HCT116 (cell line): ENCODE results near the gene TMTC1. TPM values are rescaled to one million over a fixed set of nuclear protein-coding genes. Genes with fewer than 3 reads are reported as not detected.

Experiments
- ATAC-seq: fragments of 200-7000 bp; cut with Tn5 transposase; 2 replicates; pipeline ENCODE4 v1.9.1; 2020; ENCODE audit warnings: mild to moderate bottlenecking, moderate library complexity
- BruUV-seq: library from RNA; stranded (reverse); fragments of 400-500 nt; replicated peaks from 2 replicates; lab custom pipeline; 2021; lab: Mats Ljungman, UMichigan
- CTCF ChIA-PET: fragments of 300-600 bp; sonication (Branson Sonifier 250); formaldehyde crosslinking; loops from one replicate; lab custom pipeline; 2021; ENCODE audit warnings: antibody characterized with exemption; lab: Charles Lee
- POLR2A ChIA-PET: fragments of 300-600, 350-600 bp; sonication (Branson Sonifier 250); formaldehyde crosslinking; loops from one replicate; lab custom pipeline; 2021; ENCODE audit warnings: antibody characterized with exemption; lab: Charles Lee
- RAD21 ChIA-PET, 2 experiments: fragments of 300-600 bp; sonication (Branson Sonifier 250); formaldehyde crosslinking; loops; one replicate each; lab custom pipeline; 2023; ENCODE audit warnings: low total read pairs in 2 of 2; ENCODE audit not compliant: uncharacterized antibody in 2 of 2, unreplicated experiment in 2 of 2, low non-redundant PET in 1 of 2; lab: Charles Lee
- DNase-seq: peaks from one replicate; pipeline ENCODE4 v3.0.0-alpha.2; 2010; ENCODE audit warnings: low read depth, low spot score
- H2AFZ ChIP-seq: fragments of 200-600 bp; shearing (Covaris generic), sonication (generic); 2 replicates; pipeline ENCODE4 v1.6.1; 2017; ENCODE audit warnings: low read depth, mixed run types, mixed read lengths, antibody characterized with exemption, low read length; ENCODE audit not compliant: poor library complexity, severe bottlenecking
- H3K27ac ChIP-seq: 2 replicates; pipeline ENCODE4 v1.5.1; 2012; ENCODE audit warnings: low read depth, low read length
- H3K27me3 ChIP-seq: fragments of 200-600 bp; sonication (generic); 2 replicates; pipeline ENCODE4 v1.6.1; 2016; ENCODE audit warnings: mixed run types, low read length, mixed read lengths; ENCODE audit not compliant: insufficient read depth
- H3K36me3 ChIP-seq, 2 experiments: fragments of 200-500 bp in 1 of 2; fragments of 200-600 bp in 1 of 2; sonication (Bioruptor generic) in 1 of 2; sonication (generic) in 1 of 2; 2 replicates each; pipeline versions ENCODE4 v1.5.1 to v1.6.1; 2014 to 2016; ENCODE audit warnings: low read length in 2 of 2, inconsistent platforms in 1 of 2, mixed read lengths in 1 of 2, mixed run types in 1 of 2; ENCODE audit not compliant: insufficient read depth in 2 of 2, control insufficient read depth in 1 of 2
- H3K4me1 ChIP-seq, 2 experiments: fragments of 200-600 bp in 1 of 2; sonication (generic) in 1 of 2; 2 replicates each; pipeline versions ENCODE4 v1.5.1 to v1.6.1; 2012 to 2017; ENCODE audit warnings: low read length in 2 of 2, inconsistent platforms in 1 of 2, mild to moderate bottlenecking in 1 of 2, mixed read lengths in 1 of 2, mixed run types in 1 of 2, moderate library complexity in 1 of 2; ENCODE audit not compliant: insufficient read depth in 2 of 2, control insufficient read depth in 1 of 2
- H3K4me2 ChIP-seq: fragments of 200-600 bp; sonication (generic); 2 replicates; pipeline ENCODE4 v1.6.1; 2017; ENCODE audit warnings: mixed run types, low read length, mixed read lengths
- H3K4me3 ChIP-seq, 2 experiments: fragments of 200-600 bp in 1 of 2; sonication (generic) in 1 of 2; replicated peaks in 1 of 2; 2 replicates each; pipeline ENCODE4 v1.5.1; 2011 to 2016; ENCODE audit warnings: low read length in 2 of 2, control low read depth in 1 of 2, low read depth in 1 of 2, mild to moderate bottlenecking in 1 of 2, mixed read lengths in 1 of 2, mixed run types in 1 of 2
- H3K79me2 ChIP-seq: fragments of 200-600 bp; sonication (generic); 2 replicates; pipeline ENCODE4 v1.6.1; 2017; ENCODE audit warnings: mild to moderate bottlenecking, mixed run types, low read length, moderate library complexity, mixed read lengths; ENCODE audit not compliant: insufficient read depth
- H3K9ac ChIP-seq: fragments of 200-600 bp; sonication (generic); 2 replicates; pipeline ENCODE4 v1.6.1; 2016; ENCODE audit warnings: low read length, mixed read lengths
- H3K9me2 ChIP-seq: fragments of 200-600 bp; sonication (generic), shearing (Covaris generic); 2 replicates; pipeline ENCODE4 v1.6.1; 2017; ENCODE audit warnings: mixed run types, mild to moderate bottlenecking, moderate library complexity; ENCODE audit not compliant: insufficient read depth
- H3K9me3 ChIP-seq, 2 experiments: fragments of 200-500 bp in 1 of 2; fragments of 200-600 bp in 1 of 2; sonication (Bioruptor generic) in 1 of 2; sonication (generic) in 1 of 2; 2 replicates each; pipeline ENCODE4 v1.6.1; 2014 to 2017; ENCODE audit warnings: low read length in 2 of 2, mixed read lengths in 2 of 2, inconsistent platforms in 1 of 2, low read depth in 1 of 2, mild to moderate bottlenecking in 1 of 2, mixed run types in 1 of 2, moderate library complexity in 1 of 2; ENCODE audit not compliant: control insufficient read depth in 1 of 2, insufficient read depth in 1 of 2
- H4K20me1 ChIP-seq: fragments of 200-600 bp; sonication (generic), shearing (Covaris generic); 2 replicates; pipeline ENCODE4 v1.6.1; 2017; ENCODE audit warnings: mixed run types, mild to moderate bottlenecking, moderate library complexity; ENCODE audit not compliant: insufficient read depth
- CBX3 ChIP-seq: IDR thresholded peaks from 2 replicates; pipeline ENCODE4 v1.6.1; 2012; ENCODE audit warnings: low read depth
- CEBPB ChIP-seq: IDR thresholded peaks from 2 replicates; pipeline ENCODE4 v1.6.1; 2012; ENCODE audit warnings: low read depth
- EZH2phosphoT487 ChIP-seq: fragments of 200-600 bp; IDR thresholded peaks from 2 replicates; pipeline ENCODE4 v1.6.1; 2018; ENCODE audit warnings: antibody characterized with exemption, borderline replicate concordance
- FOSL1 ChIP-seq: IDR thresholded peaks from 2 replicates; pipeline ENCODE4 v1.6.1; 2012; ENCODE audit warnings: low read depth
- JUND ChIP-seq: IDR thresholded peaks from 2 replicates; pipeline ENCODE4 v1.6.1; 2012
- POLR2A ChIP-seq: IDR thresholded peaks from 2 replicates; pipeline ENCODE4 v1.7.0; 2011; ENCODE audit warnings: borderline replicate concordance; ENCODE audit not compliant: insufficient read depth, insufficient read length; ENCODE audit errors: extremely low read depth
- POLR2AphosphoS5 ChIP-seq: IDR thresholded peaks from 2 replicates; pipeline ENCODE4 v1.6.1; 2011; ENCODE audit warnings: mild to moderate bottlenecking, low read depth, low read length, moderate library complexity
- RAD21 ChIP-seq: IDR thresholded peaks from 2 replicates; pipeline ENCODE4 v1.6.1; 2012; ENCODE audit warnings: low read depth, mild to moderate bottlenecking
- SIN3A ChIP-seq: IDR thresholded peaks from 2 replicates; pipeline ENCODE4 v1.6.1; 2012; ENCODE audit warnings: low read depth
- SP1 ChIP-seq: IDR thresholded peaks from 2 replicates; pipeline ENCODE4 v1.6.1; 2012; ENCODE audit warnings: low read depth
- YY1 ChIP-seq: IDR thresholded peaks from 2 replicates; pipeline ENCODE4 v1.6.1; 2011; ENCODE audit warnings: low read length, low read depth, moderate library complexity, mild to moderate bottlenecking; ENCODE audit not compliant: insufficient replicate concordance; ENCODE audit errors: extremely low read depth
- ZNF274 ChIP-seq: fragments of 200-500 bp; sonication (Bioruptor generic); IDR thresholded peaks from 2 replicates; pipeline ENCODE4 v1.6.1; 2014; ENCODE audit warnings: mild to moderate bottlenecking, low read depth, low read length, inconsistent platforms
- intact Hi-C: fragments of 100-400 bp; cut with micrococcal nuclease; formaldehyde crosslinking; loops from 2 replicates; pipeline ENCODE4 v1.10.0; 2022
- total RNA-seq: library from RNA; stranded (reverse); gene quantifications from one replicate; pipeline ENCODE4 v1.2.1, GENCODE V29; 2021; ENCODE audit not compliant: unreplicated experiment
- TF ChIP-seq, protein P1 (sequence below): IDR thresholded peaks from 2 replicates; pipeline ENCODE4 v1.6.1; 2011; ENCODE audit warnings: mild to moderate bottlenecking, low read length, moderate library complexity; ENCODE audit not compliant: insufficient replicate concordance; ENCODE audit errors: extremely low read depth
- TF ChIP-seq, protein P2 (sequence below): IDR thresholded peaks from 2 replicates; pipeline ENCODE4 v1.6.1; 2012; ENCODE audit warnings: low read depth
- TF ChIP-seq, protein P3 (sequence below): IDR thresholded peaks from 2 replicates; pipeline ENCODE4 v1.6.1; 2012

TMTC1 gene
- total RNA-seq, 1 experiment from 2014 or later: 2.0 TPM

DNA sequence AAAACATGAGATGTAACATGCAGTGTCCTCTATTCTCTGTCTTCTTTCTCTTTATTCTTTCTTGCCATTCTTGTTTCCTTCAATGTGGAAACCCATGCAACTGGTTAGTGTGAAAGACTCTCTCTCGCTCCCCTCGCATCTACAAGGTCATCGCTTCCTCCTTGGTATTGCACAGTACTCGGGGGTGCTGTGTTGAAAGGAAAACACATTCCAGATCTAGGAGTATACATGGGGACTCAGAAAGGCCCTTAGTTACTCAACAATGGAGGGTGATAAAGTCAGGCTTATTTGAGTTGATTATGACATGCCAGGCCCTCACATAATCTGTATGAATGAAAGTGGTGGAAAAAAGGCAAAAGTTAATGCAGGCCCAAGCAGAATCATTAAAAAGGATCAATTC lies 210.8 kb downstream of the TMTC1 start:
- H3K9me3 ChIP-seq: no peaks in the 10 kb centered on the region
- no peak overlapping the region for H3K27ac ChIP-seq
- no peaks in the 10 kb centered on the region for H3K9me2 ChIP-seq
- no peak overlapping the region for H3K4me3 ChIP-seq
- ChIA-PET POLR2A (no interaction called here), CTCF (no interaction called here), RAD21 (no interaction called here)
- intact Hi-C loops: no loop called here
- no peaks in the 10 kb centered on the region for H3K4me1 ChIP-seq
- BruUV-seq: no TSS peak
- H2AFZ ChIP-seq: no peak overlapping the region
- DNase-seq (no peak), ATAC-seq (no peak)
- TF ChIP-seq EZH2phosphoT487 (no peak), ZNF274 (no peak), CBX3 (no peak), RAD21 (no peak), JUND (no peak), SIN3A (no peak), POLR2A (no peak), FOSL1 (no peak), SP1 (no peak), YY1 (no peak), CEBPB (no peak), POLR2AphosphoS5 (no peak)
- TF ChIP-seq, protein P1, sequence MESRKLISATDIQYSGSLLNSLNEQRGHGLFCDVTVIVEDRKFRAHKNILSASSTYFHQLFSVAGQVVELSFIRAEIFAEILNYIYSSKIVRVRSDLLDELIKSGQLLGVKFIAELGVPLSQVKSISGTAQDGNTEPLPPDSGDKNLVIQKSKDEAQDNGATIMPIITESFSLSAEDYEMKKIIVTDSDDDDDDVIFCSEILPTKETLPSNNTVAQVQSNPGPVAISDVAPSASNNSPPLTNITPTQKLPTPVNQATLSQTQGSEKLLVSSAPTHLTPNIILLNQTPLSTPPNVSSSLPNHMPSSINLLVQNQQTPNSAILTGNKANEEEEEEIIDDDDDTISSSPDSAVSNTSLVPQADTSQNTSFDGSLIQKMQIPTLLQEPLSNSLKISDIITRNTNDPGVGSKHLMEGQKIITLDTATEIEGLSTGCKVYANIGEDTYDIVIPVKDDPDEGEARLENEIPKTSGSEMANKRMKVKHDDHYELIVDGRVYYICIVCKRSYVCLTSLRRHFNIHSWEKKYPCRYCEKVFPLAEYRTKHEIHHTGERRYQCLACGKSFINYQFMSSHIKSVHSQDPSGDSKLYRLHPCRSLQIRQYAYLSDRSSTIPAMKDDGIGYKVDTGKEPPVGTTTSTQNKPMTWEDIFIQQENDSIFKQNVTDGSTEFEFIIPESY: no peak
- TF ChIP-seq, protein P2, sequence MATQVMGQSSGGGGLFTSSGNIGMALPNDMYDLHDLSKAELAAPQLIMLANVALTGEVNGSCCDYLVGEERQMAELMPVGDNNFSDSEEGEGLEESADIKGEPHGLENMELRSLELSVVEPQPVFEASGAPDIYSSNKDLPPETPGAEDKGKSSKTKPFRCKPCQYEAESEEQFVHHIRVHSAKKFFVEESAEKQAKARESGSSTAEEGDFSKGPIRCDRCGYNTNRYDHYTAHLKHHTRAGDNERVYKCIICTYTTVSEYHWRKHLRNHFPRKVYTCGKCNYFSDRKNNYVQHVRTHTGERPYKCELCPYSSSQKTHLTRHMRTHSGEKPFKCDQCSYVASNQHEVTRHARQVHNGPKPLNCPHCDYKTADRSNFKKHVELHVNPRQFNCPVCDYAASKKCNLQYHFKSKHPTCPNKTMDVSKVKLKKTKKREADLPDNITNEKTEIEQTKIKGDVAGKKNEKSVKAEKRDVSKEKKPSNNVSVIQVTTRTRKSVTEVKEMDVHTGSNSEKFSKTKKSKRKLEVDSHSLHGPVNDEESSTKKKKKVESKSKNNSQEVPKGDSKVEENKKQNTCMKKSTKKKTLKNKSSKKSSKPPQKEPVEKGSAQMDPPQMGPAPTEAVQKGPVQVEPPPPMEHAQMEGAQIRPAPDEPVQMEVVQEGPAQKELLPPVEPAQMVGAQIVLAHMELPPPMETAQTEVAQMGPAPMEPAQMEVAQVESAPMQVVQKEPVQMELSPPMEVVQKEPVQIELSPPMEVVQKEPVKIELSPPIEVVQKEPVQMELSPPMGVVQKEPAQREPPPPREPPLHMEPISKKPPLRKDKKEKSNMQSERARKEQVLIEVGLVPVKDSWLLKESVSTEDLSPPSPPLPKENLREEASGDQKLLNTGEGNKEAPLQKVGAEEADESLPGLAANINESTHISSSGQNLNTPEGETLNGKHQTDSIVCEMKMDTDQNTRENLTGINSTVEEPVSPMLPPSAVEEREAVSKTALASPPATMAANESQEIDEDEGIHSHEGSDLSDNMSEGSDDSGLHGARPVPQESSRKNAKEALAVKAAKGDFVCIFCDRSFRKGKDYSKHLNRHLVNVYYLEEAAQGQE: no peak
- TF ChIP-seq, protein P3, sequence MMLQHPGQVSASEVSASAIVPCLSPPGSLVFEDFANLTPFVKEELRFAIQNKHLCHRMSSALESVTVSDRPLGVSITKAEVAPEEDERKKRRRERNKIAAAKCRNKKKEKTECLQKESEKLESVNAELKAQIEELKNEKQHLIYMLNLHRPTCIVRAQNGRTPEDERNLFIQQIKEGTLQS: no peak
- H4K20me1 ChIP-seq: no peaks in the 10 kb centered on the region
- no peaks in the 10 kb centered on the region for H3K27me3 ChIP-seq
- H3K9ac ChIP-seq: no peak overlapping the region
- H3K79me2 ChIP-seq: no peaks in the 10 kb centered on the region
- no peaks in the 10 kb centered on the region for H3K36me3 ChIP-seq
- no peak overlapping the region for H3K4me2 ChIP-seq
